H54 (cell line): ENCODE measurements around the gene SPCS2.
A peak's percentile ranks its signal among the peaks of the same experiment; 100 is the strongest.
"Not testable (repeated sequence)": the region's sequence is repeated elsewhere in the genome, so short reads cannot be mapped to it uniquely, and the experiment has no call there.

ENCODE experiments used
- DNase-seq: peaks from one replicate; pipeline ENCODE4 v3.0.0; 2011; ENCODE audit warnings: low spot score, mixed read lengths; ENCODE audit not compliant: insufficient read length
- FAIRE-seq: peaks from 3 replicates; lab custom pipeline; 2011; peaks lifted over from hg19 to GRCh38; lab: Jason Lieb, UNC
- POLR2A ChIP-seq: IDR thresholded peaks from 2 replicates; pipeline ENCODE4 v1.6.1; 2011; ENCODE audit warnings: low read depth, mild to moderate bottlenecking, low read length

SPCS2 gene

GRCh38 chr11:74957937-74958629, 9.0 kb downstream of the SPCS2 start:
- DNase-seq (no peak), FAIRE-seq (peak; percentile 11)
- no peak for TF ChIP-seq POLR2A

- not testable (repeated sequence) for DNase-seq, FAIRE-seq
These were observed 11.1 kb downstream of the SPCS2 start for GRCh38 chr11:74960128-74960527.

- DNase-seq, result no peak
- no peak for TF ChIP-seq POLR2A
- FAIRE-seq, result no peak
These were observed 17.6 kb downstream of the SPCS2 start for GRCh38 chr11:74966651-74967050.

- no peak for TF ChIP-seq POLR2A
- FAIRE-seq (no peak), DNase-seq (no peak)
These were observed 21.9 kb downstream of the SPCS2 start for GRCh38 chr11:74970852-74971395.

DNA sequence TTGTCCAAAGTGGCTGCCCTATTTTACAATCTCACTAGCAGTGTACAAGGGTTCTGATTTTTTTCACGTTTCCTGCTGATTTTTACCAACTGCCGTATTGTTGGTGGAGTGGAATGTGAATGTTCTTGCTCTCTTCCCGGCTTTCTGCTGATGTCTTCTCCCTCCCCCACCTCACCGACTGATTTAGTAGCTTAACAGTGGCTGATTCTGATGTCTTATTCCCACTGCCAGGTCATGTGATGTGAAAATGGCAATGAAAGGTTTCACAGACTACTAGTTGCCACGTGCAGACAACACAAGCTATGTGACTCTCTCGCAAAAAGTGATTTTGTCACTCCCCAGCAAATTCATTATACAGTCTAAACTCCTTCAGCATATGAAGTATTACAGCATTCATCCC, 22.4 kb downstream of the SPCS2 start:
- DNase-seq (no peak), FAIRE-seq (no peak)
- no peak for TF ChIP-seq POLR2A

DNA sequence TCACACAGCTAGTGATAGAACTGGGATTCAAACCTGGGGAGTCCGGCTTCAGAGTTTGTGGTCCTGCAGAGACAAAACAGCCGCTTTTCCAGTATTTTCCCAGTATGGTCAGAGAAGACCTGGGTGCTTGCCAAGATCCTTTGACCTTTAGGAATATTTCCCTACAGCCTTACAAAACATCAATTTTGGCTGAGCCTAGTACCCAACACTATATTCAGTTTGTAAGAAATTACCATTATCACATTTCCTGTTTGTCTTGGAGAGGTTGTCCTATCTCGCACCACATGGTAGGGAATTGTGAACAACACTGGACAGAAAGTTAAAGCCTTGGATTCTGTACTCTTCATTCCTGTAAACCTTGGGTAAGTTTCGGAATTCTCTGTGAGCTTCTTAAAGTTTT, 29.0 kb downstream of the SPCS2 start:
- no peak for DNase-seq
- TF ChIP-seq POLR2A, result no peak
- no peak for FAIRE-seq

- TF ChIP-seq POLR2A, result no peak
- FAIRE-seq (no peak), DNase-seq (no peak)
These were observed 31.6 kb downstream of the SPCS2 start for GRCh38 chr11:74980634-74981033.

DNA sequence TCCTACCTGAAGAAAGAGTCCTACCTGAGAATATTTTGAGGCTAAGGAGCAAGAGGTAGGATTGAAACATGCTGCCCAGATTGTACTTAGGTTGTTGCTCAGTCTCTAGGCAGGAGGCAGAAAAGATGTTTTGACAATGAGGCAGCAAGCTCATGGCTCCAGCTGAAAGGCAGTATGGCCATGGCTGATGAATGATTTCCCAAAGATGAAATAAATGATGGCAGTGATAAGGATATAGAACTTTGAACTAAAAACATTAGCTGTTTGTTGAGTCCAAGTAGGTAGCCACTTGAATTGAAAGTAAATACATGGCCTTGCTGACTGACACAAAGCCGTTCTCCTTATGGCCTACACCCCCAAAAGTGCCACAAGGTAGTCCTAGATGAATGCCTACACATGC, 32.8 kb downstream of the SPCS2 start:
- no peak for DNase-seq
- no peak for FAIRE-seq
- TF ChIP-seq POLR2A, result no peak

DNA sequence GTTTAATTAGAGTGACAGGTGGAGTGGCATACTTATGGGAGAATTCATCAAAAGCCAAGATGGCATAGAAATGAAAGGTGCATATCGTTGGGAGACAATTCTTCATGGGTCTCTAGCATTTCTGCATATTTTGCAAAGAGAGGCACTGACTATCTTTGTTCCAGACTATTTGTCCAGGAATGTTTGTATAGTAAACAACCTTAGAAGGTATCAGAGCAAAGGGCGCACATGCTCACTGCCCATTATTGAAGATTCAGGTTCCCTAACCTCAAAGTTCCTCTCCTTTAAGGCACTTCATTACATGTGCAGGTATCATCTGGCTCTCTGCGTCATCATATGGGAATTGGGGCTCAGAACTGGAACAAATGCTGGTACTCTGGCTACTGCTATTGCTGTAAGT, 35.0 kb downstream of the SPCS2 start:
- no peak for TF ChIP-seq POLR2A
- FAIRE-seq, result no peak
- no peak for DNase-seq

- TF ChIP-seq POLR2A, result no peak
- FAIRE-seq, result no peak
- DNase-seq, result no peak
These were observed 35.7 kb downstream of the SPCS2 start for GRCh38 chr11:74984730-74985129.

- no peak for FAIRE-seq
- TF ChIP-seq POLR2A, result peak; percentile 86
- DNase-seq, result peak; percentile 91
These were observed 39.6 kb downstream of the SPCS2 start, which contains the start of gene NEU3 for GRCh38 chr11:74988541-74989259. Gene NEU3 (plus strand): TSS chr11:74988933. CDS start chr11:74989061, 128 bp downstream.

DNA sequence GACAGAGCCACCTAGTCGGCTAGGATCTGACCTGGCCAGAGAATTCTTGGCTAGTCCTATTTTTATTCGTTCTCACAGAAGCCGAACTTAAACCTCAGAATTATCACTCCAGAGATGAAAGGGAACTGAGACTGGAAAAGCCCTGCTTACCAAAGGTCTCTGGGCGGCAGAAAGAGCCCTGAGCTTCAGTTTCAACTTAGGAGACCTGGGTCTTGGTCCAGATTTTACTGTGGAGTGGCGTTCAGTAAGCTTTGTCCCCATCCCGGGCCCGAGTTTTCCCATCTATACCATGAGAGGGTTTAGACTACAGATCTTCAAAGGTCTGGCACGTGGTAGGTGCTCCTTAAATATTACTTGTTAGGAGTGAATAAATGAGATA, 40.2 kb downstream of the SPCS2 start:
- TF ChIP-seq POLR2A, result no peak
- DNase-seq, result no peak
- no peak for FAIRE-seq

GRCh38 chr11:74990150-74990549, 41.1 kb downstream of the SPCS2 start:
- not testable (repeated sequence) for FAIRE-seq, DNase-seq

- FAIRE-seq, result no peak
These were observed 41.9 kb downstream of the SPCS2 start for GRCh38 chr11:74990941-74991340.

More at GRCh38 chr11:74990941-74991340, 41.9 kb downstream of the SPCS2 start:
- TF ChIP-seq POLR2A, result no peak
- DNase-seq, result no peak
